ENCODE results near the gene RABGAP1L.
"Not testable (repeated sequence)": the region's sequence is repeated elsewhere in the genome, so short reads cannot be mapped to it uniquely, and the experiment has no call there.

The RABGAP1L gene

GRCh38 chr1:174238845-174239501 is 79.7 kb downstream of the RABGAP1L start:
- not testable (repeated sequence) for DNase-seq (ENCODE audit: low read depth)

- no peak for DNase-seq (ENCODE audit: low read depth)
These were observed 80.2 kb downstream of the RABGAP1L start for GRCh38 chr1:174239541-174239940.

- no peak for DNase-seq (ENCODE audit: low read depth)
These were observed 83.5 kb downstream of the RABGAP1L start for GRCh38 chr1:174242856-174243255.

- no peak for DNase-seq (ENCODE audit: low read depth)
These were observed 84.2 kb downstream of the RABGAP1L start for GRCh38 chr1:174243451-174244000.

- no peak for DNase-seq (ENCODE audit: low read depth)
These were observed 84.7 kb downstream of the RABGAP1L start for GRCh38 chr1:174244017-174244416.

GRCh38 chr1:174247472-174247871 is 88.2 kb downstream of the RABGAP1L start:
- DNase-seq (ENCODE audit: low read depth) = no peak

- DNase-seq (ENCODE audit: low read depth) = no peak
These were observed 88.7 kb downstream of the RABGAP1L start for GRCh38 chr1:174248041-174248440.

- DNase-seq (ENCODE audit: low read depth) = not testable (repeated sequence)
These were observed 97.1 kb downstream of the RABGAP1L start for GRCh38 chr1:174256386-174256785.

GRCh38 chr1:174258148-174258550 is 98.8 kb downstream of the RABGAP1L start:
- peak; percentile 6 for DNase-seq (ENCODE audit: low read depth)

- DNase-seq (ENCODE audit: low read depth) = no peak
These were observed 103.3 kb downstream of the RABGAP1L start for GRCh38 chr1:174262349-174263241.

GRCh38 chr1:174265282-174265681 is 106.0 kb downstream of the RABGAP1L start:
- no peak for DNase-seq (ENCODE audit: low read depth)

GRCh38 chr1:174266476-174266875 is 107.2 kb downstream of the RABGAP1L start:
- no peak for DNase-seq (ENCODE audit: low read depth)

GRCh38 chr1:174266991-174267612 is 107.8 kb downstream of the RABGAP1L start:
- no peak for DNase-seq (ENCODE audit: low read depth)

- DNase-seq (ENCODE audit: low read depth) = no peak
These were observed 110.8 kb downstream of the RABGAP1L start for GRCh38 chr1:174269989-174270651.

GRCh38 chr1:174273190-174273589 is 113.9 kb downstream of the RABGAP1L start:
- DNase-seq (ENCODE audit: low read depth) = no peak

GRCh38 chr1:174273776-174274175 is 114.5 kb downstream of the RABGAP1L start:
- DNase-seq (ENCODE audit: low read depth) = no peak

GRCh38 chr1:174274452-174274851 is 115.1 kb downstream of the RABGAP1L start:
- no peak for DNase-seq (ENCODE audit: low read depth)

GRCh38 chr1:174274884-174275283 is 115.6 kb downstream of the RABGAP1L start:
- DNase-seq (ENCODE audit: low read depth) = no peak

GRCh38 chr1:174276087-174276486 is 116.8 kb downstream of the RABGAP1L start:
- DNase-seq (ENCODE audit: low read depth) = no peak

GRCh38 chr1:174284052-174284451 is 124.7 kb downstream of the RABGAP1L start:
- no peak for DNase-seq (ENCODE audit: low read depth)

GRCh38 chr1:174286042-174286441 is 126.7 kb downstream of the RABGAP1L start:
- DNase-seq (ENCODE audit: low read depth) = no peak

Data from stimulated activated CD8-positive, alpha-beta memory T cell treated with anti-CD3 and anti-CD28 coated beads, Interleukin-7, amount 100 ng/mL, for 24 hours (primary cell).